Lower leg skin (tissue), 4 donors: ENCODE results near the gene PAXIP1. TPM values are rescaled to one million over a fixed set of nuclear protein-coding genes. Genes with fewer than 3 reads are reported as not detected.
A peak's percentile ranks its signal among the peaks of the same experiment; 100 is the strongest.
"Not testable (repeated sequence)": the region's sequence is repeated elsewhere in the genome, so short reads cannot be mapped to it uniquely, and the experiment has no call there.

Experiments
- DNase-seq, 2 donors: peaks; one replicate each; pipeline ENCODE4 v3.0.0-alpha.2; 2019; ENCODE audit warnings: low spot score in 2 of 2
- H3K4me3 ChIP-seq: fragments of 200-600 bp; sonication (generic); 2 replicates; pipeline ENCODE4 v1.5.1; 2017; ENCODE audit warnings: mild to moderate bottlenecking, low read depth; ENCODE audit not compliant: poor library complexity, severe bottlenecking
- CTCF ChIP-seq, 3 donors: fragments of 450-650 bp; IDR thresholded peaks; one replicate each; pipeline ENCODE4 v1.5.1; 2016; ENCODE audit warnings: antibody characterized with exemption in 3 of 3, mild to moderate bottlenecking in 3 of 3, moderate library complexity in 2 of 3
- POLR2A ChIP-seq, 2 donors: fragments of 450-650 bp; IDR thresholded peaks; one replicate each; pipeline ENCODE4 v1.6.1; 2016 to 2017; ENCODE audit warnings: antibody characterized with exemption in 2 of 2, mild to moderate bottlenecking in 1 of 2, moderate library complexity in 1 of 2
- WGBS, 2 donors: methylation state at CpG; one replicate each; pipeline ENCODE4 v1.1.5; 2018; 5-methylcytosine and 5-hydroxymethylcytosine counted together
- intact Hi-C: fragments of 100-400 bp; cut with DNase I; formaldehyde crosslinking; loops from one replicate; pipeline ENCODE4 v1.15.0; 2023; ENCODE audit warnings: low total_unique reads
- total RNA-seq, 4 donors: library from RNA; depleted of rRNA; stranded (reverse); fragments of >200 nt; gene quantifications; one replicate each; pipeline ENCODE4 v1.1.0, GENCODE V29; 2016

The PAXIP1 gene, protein sequence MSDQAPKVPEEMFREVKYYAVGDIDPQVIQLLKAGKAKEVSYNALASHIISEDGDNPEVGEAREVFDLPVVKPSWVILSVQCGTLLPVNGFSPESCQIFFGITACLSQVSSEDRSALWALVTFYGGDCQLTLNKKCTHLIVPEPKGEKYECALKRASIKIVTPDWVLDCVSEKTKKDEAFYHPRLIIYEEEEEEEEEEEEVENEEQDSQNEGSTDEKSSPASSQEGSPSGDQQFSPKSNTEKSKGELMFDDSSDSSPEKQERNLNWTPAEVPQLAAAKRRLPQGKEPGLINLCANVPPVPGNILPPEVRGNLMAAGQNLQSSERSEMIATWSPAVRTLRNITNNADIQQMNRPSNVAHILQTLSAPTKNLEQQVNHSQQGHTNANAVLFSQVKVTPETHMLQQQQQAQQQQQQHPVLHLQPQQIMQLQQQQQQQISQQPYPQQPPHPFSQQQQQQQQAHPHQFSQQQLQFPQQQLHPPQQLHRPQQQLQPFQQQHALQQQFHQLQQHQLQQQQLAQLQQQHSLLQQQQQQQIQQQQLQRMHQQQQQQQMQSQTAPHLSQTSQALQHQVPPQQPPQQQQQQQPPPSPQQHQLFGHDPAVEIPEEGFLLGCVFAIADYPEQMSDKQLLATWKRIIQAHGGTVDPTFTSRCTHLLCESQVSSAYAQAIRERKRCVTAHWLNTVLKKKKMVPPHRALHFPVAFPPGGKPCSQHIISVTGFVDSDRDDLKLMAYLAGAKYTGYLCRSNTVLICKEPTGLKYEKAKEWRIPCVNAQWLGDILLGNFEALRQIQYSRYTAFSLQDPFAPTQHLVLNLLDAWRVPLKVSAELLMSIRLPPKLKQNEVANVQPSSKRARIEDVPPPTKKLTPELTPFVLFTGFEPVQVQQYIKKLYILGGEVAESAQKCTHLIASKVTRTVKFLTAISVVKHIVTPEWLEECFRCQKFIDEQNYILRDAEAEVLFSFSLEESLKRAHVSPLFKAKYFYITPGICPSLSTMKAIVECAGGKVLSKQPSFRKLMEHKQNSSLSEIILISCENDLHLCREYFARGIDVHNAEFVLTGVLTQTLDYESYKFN
- 10 to 100 TPM in 3 of 4 donors, 1 to 10 TPM in 1; 10.0 to 14.1 (median 11.4) TPM for total RNA-seq

DNA sequence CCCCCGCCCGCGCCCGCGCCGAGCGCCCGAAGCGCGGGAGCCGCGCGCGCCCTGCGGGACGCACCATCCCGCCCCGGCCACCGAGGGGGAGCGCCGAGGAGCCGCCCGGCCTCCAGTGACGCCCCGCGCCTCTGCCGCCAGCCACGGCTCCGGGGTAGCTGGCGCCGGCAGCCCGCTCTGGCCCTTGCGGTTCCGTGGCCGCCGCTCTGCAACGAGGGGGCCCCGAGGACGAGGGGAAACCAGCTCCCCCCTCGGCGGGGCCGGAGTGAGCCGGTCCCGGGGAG is at the start of gene PAXIP1:
PAXIP1 (minus strand) TSS at position 33 of the 284 bp plus-strand sequence. CDS start 195 bp downstream, outside the sequence.
- 0% methylated on average over 6 of the region's 44 CpGs; no CpG with 5 or more reads in 1 of the 2 donors for WGBS, 2 donors
- DNase-seq, result peak in 1 of 2 donors; percentile 86
- TF ChIP-seq POLR2A (IDR thresholded peaks at IDR 0.05), result no peak
- TF ChIP-seq CTCF (IDR thresholded peaks at IDR 0.05), result no peak
- peak within 1 kb of the TSS; percentile 66 for H3K4me3 ChIP-seq
- intact Hi-C loops, result no loop called here

DNA sequence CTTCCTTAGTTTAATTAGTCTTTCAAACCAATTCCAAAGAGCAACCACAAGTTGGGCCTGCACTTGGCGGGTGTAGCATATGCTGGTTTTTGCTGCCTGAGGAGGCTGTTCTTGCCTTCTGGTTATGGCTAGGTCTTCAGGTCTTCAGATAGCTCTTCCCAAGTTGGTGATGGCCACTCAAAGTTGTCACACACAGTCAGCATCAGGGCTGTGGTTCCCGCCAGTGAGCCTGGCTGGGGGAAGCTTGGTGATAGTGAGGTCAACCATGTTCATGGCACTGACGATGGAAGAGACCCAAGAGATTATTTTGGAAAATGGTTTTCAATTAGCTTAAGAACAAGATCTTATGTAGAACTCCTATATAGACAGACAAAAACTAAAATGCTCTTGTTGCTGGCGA is 48.4 kb upstream of the PAXIP1 start:
- DNase-seq, result no peak
- WGBS, 2 donors, result 93% methylated on average over 4 of the region's 4 CpGs
- intact Hi-C loops, result no loop called here
- no peak for TF ChIP-seq CTCF (IDR thresholded peaks at IDR 0.05)
- no peak for TF ChIP-seq POLR2A (IDR thresholded peaks at IDR 0.05)
- H3K4me3 ChIP-seq, result no peak overlapping the region

DNA sequence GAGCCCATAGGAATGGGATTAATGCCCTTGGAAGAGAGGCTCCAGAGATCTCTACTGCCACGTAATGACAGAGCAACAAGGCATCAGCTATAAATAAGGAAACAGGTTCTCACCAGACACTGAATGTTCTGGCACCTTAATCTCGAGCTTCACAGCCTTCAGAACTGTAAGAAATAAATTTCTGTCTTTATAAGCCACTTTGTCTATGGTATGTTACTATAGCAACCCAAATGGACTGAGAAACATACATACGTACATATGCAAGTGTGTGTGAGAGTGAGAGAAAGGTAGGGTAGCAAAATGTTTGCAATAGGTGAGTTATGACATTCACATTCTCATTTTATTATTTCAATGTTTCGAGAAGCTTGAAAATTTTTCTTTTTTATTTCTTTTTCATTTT is 45.1 kb upstream of the PAXIP1 start:
- H3K4me3 ChIP-seq, result no peak overlapping the region
- TF ChIP-seq CTCF (IDR thresholded peaks at IDR 0.05) (no peak), POLR2A (IDR thresholded peaks at IDR 0.05) (no peak)
- WGBS, 2 donors, result 50 to 60% methylated on average over 4 of the region's 4 CpGs
- no peak for DNase-seq
- intact Hi-C loops, result no loop called here

GRCh38 chr7:155043756-155044155 is 40.8 kb upstream of the PAXIP1 start:
- no peak for DNase-seq
- no peak overlapping the region for H3K4me3 ChIP-seq
- intact Hi-C loops, result no loop called here
- 50 to 53% methylated on average over 4 of the region's 4 CpGs for whole genome bisulfite sequencing, 2 donors
- no peak for TF ChIP-seq POLR2A (IDR thresholded peaks at IDR 0.05)
- TF ChIP-seq CTCF (IDR thresholded peaks at IDR 0.05), result no peak

- WGBS, 2 donors, result 76 to 83% methylated on average over 4 of the region's 4 CpGs
- intact Hi-C loops, result no loop called here
- TF ChIP-seq CTCF (IDR thresholded peaks at IDR 0.05), result no peak
- TF ChIP-seq POLR2A (IDR thresholded peaks at IDR 0.05), result no peak
- H3K4me3 ChIP-seq, result no peak overlapping the region
- no peak for DNase-seq
Measured at GRCh38 chr7:155038335-155038734, 35.4 kb upstream of the PAXIP1 start.

GRCh38 chr7:155034495-155034894 is 31.6 kb upstream of the PAXIP1 start:
- DNase-seq, H3K4me3 ChIP-seq, intact Hi-C loops: not testable (repeated sequence)
- WGBS, 2 donors, result 93% methylated on average over 15 of the region's 15 CpGs
